HEK293 (cell line): ENCODE data around the gene RAB11FIP3.
A peak's percentile ranks its signal among the peaks of the same experiment; 100 is the strongest.

ENCODE experiments used
- CTCF ChIA-PET: fragments of 350-600 bp; formaldehyde crosslinking; extraction: SDS; loops from one replicate; lab custom pipeline; 2021; ENCODE audit warnings: antibody characterized with exemption; lab: Yijun Ruan, JAX
- POLR2A ChIA-PET: fragments of 300-600 bp; formaldehyde crosslinking; extraction: SDS; loops from one replicate; lab custom pipeline; 2020; ENCODE audit warnings: antibody characterized with exemption, inconsistent platforms; lab: Yijun Ruan, JAX
- H3K27ac ChIP-seq: fragments of 200-500 bp; sonication (Bioruptor generic); 2 replicates; pipeline ENCODE4 v1.5.1; 2014; ENCODE audit warnings: low read depth, low read length, control low read depth, inconsistent platforms; ENCODE audit errors: extremely low read depth
- H3K36me3 ChIP-seq, 2 experiments: fragments of 200-500 bp in 1 of 2; sonication (Bioruptor generic) in 1 of 2; 1 replicate in 1 of 2; 2 replicates in 1 of 2; pipeline ENCODE4 v1.5.1; 2014 to 2017; ENCODE audit warnings: inconsistent platforms in 2 of 2, low read length in 2 of 2; ENCODE audit not compliant: control insufficient read depth in 2 of 2, insufficient read depth in 1 of 2
- H3K4me1 ChIP-seq: fragments of 200-500 bp; sonication (Bioruptor generic); 2 replicates; pipeline ENCODE4 v1.5.1; 2014; ENCODE audit warnings: mild to moderate bottlenecking, low read length, inconsistent platforms; ENCODE audit not compliant: control insufficient read depth, insufficient read depth
- H3K4me3 ChIP-seq: 2 replicates; pipeline ENCODE4 v1.5.1; 2011; ENCODE audit warnings: low read depth, mild to moderate bottlenecking, control low read depth, low read length, moderate library complexity
- H3K9me3 ChIP-seq: fragments of 200-500 bp; sonication (Bioruptor generic); 2 replicates; pipeline ENCODE4 v1.5.1; 2014; ENCODE audit warnings: low read depth, low read length, inconsistent platforms; ENCODE audit not compliant: control insufficient read depth, insufficient read depth
- AEBP2 ChIP-seq: fragments of 450-650 bp; formaldehyde crosslinking; IDR thresholded peaks from 2 replicates; pipeline ENCODE4 v1.5.1; 2016; ENCODE audit warnings: missing biosample characterization, missing genetic modification characterization, borderline replicate concordance
- OVOL3 ChIP-seq: fragments of 450-650 bp; formaldehyde crosslinking; IDR thresholded peaks from 2 replicates; pipeline ENCODE4 v1.5.1; 2016; ENCODE audit warnings: missing biosample characterization, missing genetic modification characterization
- TCF7L2 ChIP-seq: IDR thresholded peaks from 2 replicates; pipeline ENCODE4 v1.6.1; 2011; ENCODE audit warnings: low read depth, mild to moderate bottlenecking, inconsistent platforms, low read length, moderate library complexity, borderline replicate concordance
- ZFHX2 ChIP-seq: fragments of 450-650 bp; formaldehyde crosslinking; conservative IDR thresholded peaks from 2 replicates; pipeline ENCODE4 v1.5.1; 2016; ENCODE audit warnings: missing biosample characterization, missing genetic modification characterization
- ZFP41 ChIP-seq: fragments of 450-650 bp; formaldehyde crosslinking; IDR thresholded peaks from 2 replicates; pipeline ENCODE4 v1.5.1; 2016; ENCODE audit warnings: missing biosample characterization, missing genetic modification characterization, borderline replicate concordance
- ZNF10 ChIP-seq: fragments of 450-650 bp; formaldehyde crosslinking; IDR thresholded peaks from 2 replicates; pipeline ENCODE4 v1.5.1; 2017; ENCODE audit warnings: missing biosample characterization, missing genetic modification characterization
- ZNF114 ChIP-seq: fragments of 450-650 bp; formaldehyde crosslinking; IDR thresholded peaks from 2 replicates; pipeline ENCODE4 v1.5.0; 2017; ENCODE audit warnings: missing biosample characterization, missing genetic modification characterization
- ZNF140 ChIP-seq: fragments of 450-650 bp; formaldehyde crosslinking; IDR thresholded peaks from 2 replicates; pipeline ENCODE4 v1.5.1; 2016; ENCODE audit warnings: missing biosample characterization, missing genetic modification characterization
- ZNF169 ChIP-seq: fragments of 450-650 bp; formaldehyde crosslinking; IDR thresholded peaks from 2 replicates; pipeline ENCODE4 v1.5.1; 2016; ENCODE audit warnings: missing biosample characterization, missing genetic modification characterization
- ZNF175 ChIP-seq: fragments of 450-650 bp; formaldehyde crosslinking; IDR thresholded peaks from 2 replicates; pipeline ENCODE4 v1.5.1; 2016; ENCODE audit warnings: missing biosample characterization, missing genetic modification characterization
- ZNF280D ChIP-seq: fragments of 450-650 bp; formaldehyde crosslinking; IDR thresholded peaks from 2 replicates; pipeline ENCODE4 v1.5.1; 2016; ENCODE audit warnings: missing biosample characterization, missing genetic modification characterization
- ZNF324 ChIP-seq: fragments of 450-650 bp; formaldehyde crosslinking; IDR thresholded peaks from 2 replicates; pipeline ENCODE4 v1.5.1; 2016; ENCODE audit warnings: missing biosample characterization, missing genetic modification characterization
- ZNF335 ChIP-seq: fragments of 450-650 bp; formaldehyde crosslinking; conservative IDR thresholded peaks from 2 replicates; pipeline ENCODE4 v1.5.1; 2016; ENCODE audit warnings: missing biosample characterization, missing genetic modification characterization
- ZNF366 ChIP-seq: fragments of 450-650 bp; formaldehyde crosslinking; conservative IDR thresholded peaks from 2 replicates; pipeline ENCODE4 v1.5.1; 2016; ENCODE audit warnings: missing biosample characterization, missing genetic modification characterization
- ZNF48 ChIP-seq: fragments of 450-650 bp; formaldehyde crosslinking; IDR thresholded peaks from 2 replicates; pipeline ENCODE4 v1.5.1; 2016; ENCODE audit warnings: missing biosample characterization, missing genetic modification characterization
- ZNF560 ChIP-seq: fragments of 450-650 bp; formaldehyde crosslinking; IDR thresholded peaks from 2 replicates; pipeline ENCODE4 v1.5.1; 2017; ENCODE audit warnings: missing biosample characterization, missing genetic modification characterization, borderline replicate concordance
- ZNF629 ChIP-seq: fragments of 450-650 bp; formaldehyde crosslinking; IDR thresholded peaks from 2 replicates; pipeline ENCODE4 v1.5.1; 2017; ENCODE audit warnings: missing biosample characterization, missing genetic modification characterization
- TF ChIP-seq, protein P1 (sequence below): fragments of 450-650 bp; formaldehyde crosslinking; IDR thresholded peaks from 2 replicates; pipeline ENCODE4 v1.5.1; 2016; ENCODE audit warnings: missing biosample characterization, missing genetic modification characterization
- TF ChIP-seq, protein P2 (sequence below): fragments of 450-650 bp; formaldehyde crosslinking; IDR thresholded peaks from 2 replicates; pipeline ENCODE4 v1.5.1; 2016; ENCODE audit warnings: missing biosample characterization, missing genetic modification characterization, borderline replicate concordance
- TF ChIP-seq, protein P3 (sequence below): fragments of 450-650 bp; formaldehyde crosslinking; IDR thresholded peaks from 2 replicates; pipeline ENCODE4 v1.5.1; 2016; ENCODE audit warnings: missing biosample characterization, missing genetic modification characterization

The RAB11FIP3 gene

GRCh38 chr16:470418-470817, 45.0 kb downstream of the RAB11FIP3 start (continued):
- no peak for TF ChIP-seq AEBP2
- TF ChIP-seq ZNF366 (tag by site-specific recombination) = no peak
- no peak for TF ChIP-seq ZNF10 (tag by site-specific recombination)
- TF ChIP-seq OVOL3 (tag by site-specific recombination) = no peak
- TF ChIP-seq ZNF140 (tag by site-specific recombination) = no peak
- no peak for TF ChIP-seq ZNF280D (tag by site-specific recombination)

DNA sequence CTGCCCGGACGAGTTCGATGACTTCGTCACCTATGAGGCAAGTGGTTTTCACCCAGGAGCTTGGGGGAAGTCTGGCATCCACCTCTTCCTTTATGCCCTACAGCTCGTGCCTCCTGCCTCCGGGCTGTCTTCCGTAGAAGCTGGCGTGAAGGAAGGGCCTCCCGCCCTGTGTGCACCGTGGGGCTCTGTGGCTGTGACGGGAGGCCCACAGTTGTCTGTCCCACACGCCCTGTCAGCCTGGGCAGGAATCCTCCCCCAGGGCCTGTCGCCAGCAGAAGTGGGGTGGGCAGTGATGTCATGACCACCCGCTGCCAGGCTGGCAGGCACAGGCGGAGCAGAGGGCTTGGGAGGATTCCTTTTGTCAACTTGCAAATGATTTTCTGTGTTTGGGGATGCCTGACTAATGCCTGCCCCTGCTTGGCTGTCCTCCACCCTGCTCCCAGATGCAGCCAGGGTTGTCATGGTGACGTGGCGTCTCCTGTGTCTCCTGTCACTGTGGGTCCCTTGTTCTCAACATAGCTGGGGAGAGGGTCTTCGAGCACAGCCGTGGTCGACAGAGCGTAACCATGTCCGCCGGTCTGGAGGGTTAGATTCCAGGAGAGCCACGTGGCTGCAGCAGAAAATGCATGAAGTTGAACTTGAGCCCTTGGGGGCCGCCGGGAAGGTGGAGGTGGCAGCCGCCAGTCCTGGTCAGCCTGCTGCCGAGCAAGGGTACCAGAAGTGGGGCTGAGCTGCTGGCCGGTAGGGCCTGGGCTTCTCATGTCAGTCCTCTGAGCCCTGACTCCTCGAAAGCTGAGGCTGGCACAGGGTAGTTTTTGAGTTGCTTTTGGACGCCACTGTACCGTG, 46.1 kb downstream of the RAB11FIP3 start:
- ChIA-PET POLR2A (no interaction called here), CTCF (interaction anchor here (0.6 to 1.0 kb wide), 3 partner anchors 16 to 80 kb away, joined by 3 to 5 read pairs (median 3); no protein-coding TSS in a partner anchor)
- Histone ChIP-seq H3K36me3 (peaks cover 0 to 32% of the 10 kb centered on the region in 2 experiments; a peak in 1 of 3 replicates), H3K9me3 (no peaks in the 10 kb centered on the region), H3K4me1 (0 out of 2 replicates have a peak, but pooled peaks cover 4% of the 10 kb centered on the region), H3K4me3 (no peak overlapping the region), H3K27ac (no peak overlapping the region)
- TF ChIP-seq ZNF324 (tag by site-specific recombination) (no peak), ZNF335 (tag by site-specific recombination) (peak; percentile 60), ZFHX2 (tag by site-specific recombination) (peak; percentile 88), AEBP2 (no peak), ZNF629 (tag by site-specific recombination) (peak; percentile 88), TCF7L2 (no peak), ZNF560 (no peak), ZNF48 (tag by site-specific recombination) (no peak), ZNF169 (tag by site-specific recombination) (no peak), ZFP41 (tag by site-specific recombination) (no peak), ZNF175 (no peak), ZNF114 (no peak)
- TF ChIP-seq, protein P1, sequence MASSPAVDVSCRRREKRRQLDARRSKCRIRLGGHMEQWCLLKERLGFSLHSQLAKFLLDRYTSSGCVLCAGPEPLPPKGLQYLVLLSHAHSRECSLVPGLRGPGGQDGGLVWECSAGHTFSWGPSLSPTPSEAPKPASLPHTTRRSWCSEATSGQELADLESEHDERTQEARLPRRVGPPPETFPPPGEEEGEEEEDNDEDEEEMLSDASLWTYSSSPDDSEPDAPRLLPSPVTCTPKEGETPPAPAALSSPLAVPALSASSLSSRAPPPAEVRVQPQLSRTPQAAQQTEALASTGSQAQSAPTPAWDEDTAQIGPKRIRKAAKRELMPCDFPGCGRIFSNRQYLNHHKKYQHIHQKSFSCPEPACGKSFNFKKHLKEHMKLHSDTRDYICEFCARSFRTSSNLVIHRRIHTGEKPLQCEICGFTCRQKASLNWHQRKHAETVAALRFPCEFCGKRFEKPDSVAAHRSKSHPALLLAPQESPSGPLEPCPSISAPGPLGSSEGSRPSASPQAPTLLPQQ (tag by site-specific recombination) = no peak; the same call in 1 of the 2 replicates
- TF ChIP-seq, protein P2, sequence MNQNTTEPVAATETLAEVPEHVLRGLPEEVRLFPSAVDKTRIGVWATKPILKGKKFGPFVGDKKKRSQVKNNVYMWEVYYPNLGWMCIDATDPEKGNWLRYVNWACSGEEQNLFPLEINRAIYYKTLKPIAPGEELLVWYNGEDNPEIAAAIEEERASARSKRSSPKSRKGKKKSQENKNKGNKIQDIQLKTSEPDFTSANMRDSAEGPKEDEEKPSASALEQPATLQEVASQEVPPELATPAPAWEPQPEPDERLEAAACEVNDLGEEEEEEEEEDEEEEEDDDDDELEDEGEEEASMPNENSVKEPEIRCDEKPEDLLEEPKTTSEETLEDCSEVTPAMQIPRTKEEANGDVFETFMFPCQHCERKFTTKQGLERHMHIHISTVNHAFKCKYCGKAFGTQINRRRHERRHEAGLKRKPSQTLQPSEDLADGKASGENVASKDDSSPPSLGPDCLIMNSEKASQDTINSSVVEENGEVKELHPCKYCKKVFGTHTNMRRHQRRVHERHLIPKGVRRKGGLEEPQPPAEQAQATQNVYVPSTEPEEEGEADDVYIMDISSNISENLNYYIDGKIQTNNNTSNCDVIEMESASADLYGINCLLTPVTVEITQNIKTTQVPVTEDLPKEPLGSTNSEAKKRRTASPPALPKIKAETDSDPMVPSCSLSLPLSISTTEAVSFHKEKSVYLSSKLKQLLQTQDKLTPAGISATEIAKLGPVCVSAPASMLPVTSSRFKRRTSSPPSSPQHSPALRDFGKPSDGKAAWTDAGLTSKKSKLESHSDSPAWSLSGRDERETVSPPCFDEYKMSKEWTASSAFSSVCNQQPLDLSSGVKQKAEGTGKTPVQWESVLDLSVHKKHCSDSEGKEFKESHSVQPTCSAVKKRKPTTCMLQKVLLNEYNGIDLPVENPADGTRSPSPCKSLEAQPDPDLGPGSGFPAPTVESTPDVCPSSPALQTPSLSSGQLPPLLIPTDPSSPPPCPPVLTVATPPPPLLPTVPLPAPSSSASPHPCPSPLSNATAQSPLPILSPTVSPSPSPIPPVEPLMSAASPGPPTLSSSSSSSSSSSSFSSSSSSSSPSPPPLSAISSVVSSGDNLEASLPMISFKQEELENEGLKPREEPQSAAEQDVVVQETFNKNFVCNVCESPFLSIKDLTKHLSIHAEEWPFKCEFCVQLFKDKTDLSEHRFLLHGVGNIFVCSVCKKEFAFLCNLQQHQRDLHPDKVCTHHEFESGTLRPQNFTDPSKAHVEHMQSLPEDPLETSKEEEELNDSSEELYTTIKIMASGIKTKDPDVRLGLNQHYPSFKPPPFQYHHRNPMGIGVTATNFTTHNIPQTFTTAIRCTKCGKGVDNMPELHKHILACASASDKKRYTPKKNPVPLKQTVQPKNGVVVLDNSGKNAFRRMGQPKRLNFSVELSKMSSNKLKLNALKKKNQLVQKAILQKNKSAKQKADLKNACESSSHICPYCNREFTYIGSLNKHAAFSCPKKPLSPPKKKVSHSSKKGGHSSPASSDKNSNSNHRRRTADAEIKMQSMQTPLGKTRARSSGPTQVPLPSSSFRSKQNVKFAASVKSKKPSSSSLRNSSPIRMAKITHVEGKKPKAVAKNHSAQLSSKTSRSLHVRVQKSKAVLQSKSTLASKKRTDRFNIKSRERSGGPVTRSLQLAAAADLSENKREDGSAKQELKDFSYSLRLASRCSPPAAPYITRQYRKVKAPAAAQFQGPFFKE (tag by site-specific recombination) = no peak
- TF ChIP-seq, protein P3, sequence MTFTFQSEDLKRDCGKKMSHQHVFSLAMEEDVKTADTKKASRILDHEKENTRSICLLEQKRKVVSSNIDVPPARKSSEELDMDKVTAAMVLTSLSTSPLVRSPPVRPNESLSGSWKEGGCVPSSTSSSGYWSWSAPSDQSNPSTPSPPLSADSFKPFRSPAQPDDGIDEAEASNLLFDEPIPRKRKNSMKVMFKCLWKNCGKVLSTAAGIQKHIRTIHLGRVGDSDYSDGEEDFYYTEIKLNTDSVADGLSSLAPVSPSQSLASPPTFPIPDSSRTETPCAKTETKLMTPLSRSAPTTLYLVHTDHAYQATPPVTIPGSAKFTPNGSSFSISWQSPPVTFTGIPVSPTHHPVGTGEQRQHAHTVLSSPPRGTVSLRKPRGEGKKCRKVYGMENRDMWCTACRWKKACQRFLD (tag by site-specific recombination) = no peak
